ENCODE results near the gene DENND5A.
"Not testable (repeated sequence)": the region's sequence is repeated elsewhere in the genome, so short reads cannot be mapped to it uniquely, and the experiment has no call there.

Gene DENND5A

DNA sequence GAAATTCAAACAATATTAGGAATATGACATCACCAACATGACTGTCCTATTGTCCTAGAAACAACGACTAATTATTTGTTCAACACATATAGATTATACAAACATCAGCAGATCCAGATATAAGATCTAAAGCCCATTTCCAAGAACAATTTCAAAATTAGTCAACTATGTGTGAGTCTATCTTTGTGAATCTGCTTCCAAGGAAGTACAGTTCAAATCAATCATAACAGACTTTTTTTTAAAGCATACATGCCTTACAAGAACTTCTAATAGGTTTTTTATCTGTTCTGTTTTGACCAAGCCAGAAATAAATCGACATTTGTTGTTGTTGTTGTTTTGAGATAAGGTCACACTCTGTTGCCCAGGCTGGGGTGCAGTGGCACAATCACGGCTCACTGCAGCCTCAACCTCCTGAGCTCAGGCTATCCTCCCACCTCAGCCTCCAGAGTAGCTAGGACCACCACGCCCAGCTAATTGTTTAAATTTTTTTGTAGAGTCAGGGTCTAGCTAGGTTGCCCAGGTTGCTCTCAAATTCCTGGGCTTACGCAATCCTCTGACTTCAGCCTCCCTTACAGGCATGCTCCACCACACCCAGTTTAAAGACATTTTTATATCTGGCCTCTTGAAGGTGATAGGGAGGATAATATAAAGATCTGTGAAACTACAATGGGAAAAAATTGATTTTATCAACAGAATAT, 54.8 kb downstream of the DENND5A start:
- DNase-seq = no peak

- not testable (repeated sequence) for DNase-seq
Observed at GRCh38 chr11:9209604-9210003, 55.5 kb downstream of the DENND5A start.

DNA sequence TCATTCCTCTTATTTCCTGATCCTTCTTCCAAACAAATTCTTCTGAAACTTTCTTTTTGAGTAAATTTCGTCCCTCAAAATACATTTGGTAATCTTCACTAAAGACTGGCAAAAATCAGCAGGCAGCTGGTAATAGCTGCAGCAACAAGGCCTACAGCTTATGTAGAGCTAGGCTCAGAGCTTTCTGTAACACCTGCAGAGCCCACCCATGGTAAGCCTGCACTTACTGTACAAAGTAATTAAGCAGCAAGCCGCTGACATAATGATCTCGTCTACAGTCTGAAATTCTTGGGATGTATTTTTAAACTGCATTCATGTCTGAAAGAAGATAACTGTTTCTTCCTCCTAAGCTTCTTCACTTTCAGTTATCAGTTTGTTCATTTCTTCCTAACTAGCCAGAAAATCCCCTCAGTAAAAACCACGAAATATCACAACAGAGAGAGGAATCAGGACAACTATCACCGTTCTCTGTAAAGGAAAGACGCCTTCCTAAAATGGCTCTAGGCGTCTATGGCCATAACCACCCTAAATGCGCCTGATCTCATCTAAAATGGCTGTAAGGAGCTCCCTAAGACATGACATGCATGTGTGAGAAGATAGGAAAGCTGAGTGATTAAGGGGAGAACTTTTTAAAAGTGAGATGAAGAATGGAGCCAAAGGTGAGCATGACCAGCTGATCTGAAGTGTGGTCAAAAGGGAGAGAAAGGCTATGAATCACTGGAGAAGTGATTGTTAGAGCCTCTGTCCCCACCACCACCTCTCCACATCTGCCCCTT, 56.2 kb downstream of the DENND5A start:
- no peak for DNase-seq

GRCh38 chr11:9207229-9207628, 57.9 kb downstream of the DENND5A start:
- no peak for DNase-seq

- DNase-seq = no peak
Observed at GRCh38 chr11:9206496-9206895, 58.7 kb downstream of the DENND5A start.

GRCh38 chr11:9203691-9204311, 61.3 kb downstream of the DENND5A start:
- no peak for DNase-seq

- DNase-seq = no peak
Observed at GRCh38 chr11:9201372-9202162, 63.6 kb downstream of the DENND5A start.

DNA sequence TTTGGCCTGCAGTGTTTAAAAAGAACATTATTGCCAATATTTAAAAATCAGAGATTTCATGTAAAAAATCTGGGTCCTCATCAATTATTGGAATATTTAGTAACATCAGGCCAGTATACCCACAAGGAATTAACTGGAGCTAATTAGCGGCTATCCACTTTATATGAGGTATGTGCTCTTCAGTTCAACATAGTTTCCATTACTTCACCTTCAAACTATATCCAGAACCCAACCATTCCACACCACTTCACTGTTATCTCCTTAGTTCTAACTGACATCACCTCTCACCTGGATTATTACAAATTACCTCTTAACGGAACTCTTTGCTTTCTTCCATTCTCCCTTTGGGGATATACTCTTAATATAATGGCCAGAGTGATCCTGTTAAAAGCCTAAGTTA, 64.7 kb downstream of the DENND5A start:
- DNase-seq = no peak

GRCh38 chr11:9193316-9193715, 71.8 kb downstream of the DENND5A start:
- no peak for DNase-seq

GRCh38 chr11:9192561-9192960, 72.6 kb downstream of the DENND5A start:
- DNase-seq = no peak

DNA sequence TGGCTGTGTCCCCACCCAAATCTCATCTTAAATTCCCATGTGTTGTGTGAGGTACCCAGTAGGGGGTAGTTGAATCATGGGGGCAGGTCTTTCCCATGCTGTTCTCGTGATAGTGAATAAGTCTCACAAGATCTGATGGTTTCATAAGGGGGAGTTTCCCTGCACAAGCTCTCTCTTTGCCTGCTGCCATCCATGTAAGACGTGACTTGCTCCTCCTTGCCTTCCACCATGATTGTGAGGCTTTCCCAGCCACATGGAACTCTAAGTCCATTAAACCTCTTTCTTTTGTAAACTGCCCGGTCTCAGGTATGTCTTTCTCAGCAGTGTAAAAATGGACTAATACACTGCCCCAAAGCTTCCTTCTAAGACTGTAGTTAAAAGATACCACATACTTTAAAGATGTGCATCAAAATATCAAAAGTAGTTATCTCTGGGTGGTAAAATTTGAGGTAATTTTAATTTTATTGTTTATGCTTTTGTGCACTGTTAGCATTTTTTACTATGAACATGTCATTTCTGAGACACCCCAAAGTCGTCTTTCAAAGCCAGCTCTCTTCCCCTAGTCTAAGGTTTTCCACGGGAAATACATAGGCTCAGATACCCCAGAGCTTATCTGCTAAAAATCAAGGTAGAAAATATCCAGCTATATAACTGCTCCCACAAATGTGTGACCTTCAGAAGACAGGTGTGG, 74.7 kb downstream of the DENND5A start:
- DNase-seq = not testable (repeated sequence)

- DNase-seq = not testable (repeated sequence)
Observed at GRCh38 chr11:9188860-9189259, 76.3 kb downstream of the DENND5A start.

GRCh38 chr11:9187616-9188015, 77.5 kb downstream of the DENND5A start:
- no peak for DNase-seq

DNA sequence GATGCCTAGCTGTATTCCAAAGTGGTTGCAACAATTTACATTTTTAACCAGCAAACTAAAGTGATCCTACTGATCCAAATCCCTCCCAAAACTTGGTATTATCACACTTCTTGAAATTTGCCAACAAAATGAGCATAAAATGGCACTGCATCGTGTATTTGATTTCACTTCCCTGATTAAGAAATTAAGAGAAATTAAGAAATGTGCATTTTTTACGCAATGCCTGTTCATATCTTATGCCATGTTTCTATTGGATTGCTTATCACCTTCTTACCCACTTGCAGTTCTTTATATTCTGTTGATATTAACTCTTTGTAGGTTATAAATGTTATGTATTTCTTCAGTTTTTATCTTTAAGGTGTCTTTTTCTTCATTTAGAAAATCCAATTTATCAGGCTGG, 80.6 kb downstream of the DENND5A start:
- no peak for DNase-seq

- no peak for DNase-seq
Observed at GRCh38 chr11:9182180-9182871, 82.8 kb downstream of the DENND5A start.

DNA sequence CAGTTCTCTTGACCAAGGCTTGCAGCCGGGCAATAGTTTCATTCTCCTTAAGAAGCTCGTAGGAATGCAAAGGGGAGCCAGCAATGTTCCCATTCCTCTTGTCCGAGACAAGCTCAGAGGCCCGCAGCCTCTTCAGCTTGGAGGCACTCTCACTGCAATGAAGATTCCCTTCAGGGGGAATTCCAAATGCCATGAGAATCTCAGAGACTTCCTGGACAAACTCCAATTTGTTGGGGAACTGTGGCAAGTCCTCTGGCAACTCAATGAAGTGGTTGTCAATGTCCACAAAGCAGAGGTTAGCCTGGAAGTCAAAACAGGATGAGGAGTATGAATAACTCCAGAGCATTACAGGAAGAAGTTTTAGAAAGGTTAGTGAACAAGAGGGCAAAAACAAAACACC, 84.4 kb downstream of the DENND5A start:
- DNase-seq = no peak

GRCh38 chr11:9179141-9179540, 86.0 kb downstream of the DENND5A start:
- no peak for DNase-seq

DNA sequence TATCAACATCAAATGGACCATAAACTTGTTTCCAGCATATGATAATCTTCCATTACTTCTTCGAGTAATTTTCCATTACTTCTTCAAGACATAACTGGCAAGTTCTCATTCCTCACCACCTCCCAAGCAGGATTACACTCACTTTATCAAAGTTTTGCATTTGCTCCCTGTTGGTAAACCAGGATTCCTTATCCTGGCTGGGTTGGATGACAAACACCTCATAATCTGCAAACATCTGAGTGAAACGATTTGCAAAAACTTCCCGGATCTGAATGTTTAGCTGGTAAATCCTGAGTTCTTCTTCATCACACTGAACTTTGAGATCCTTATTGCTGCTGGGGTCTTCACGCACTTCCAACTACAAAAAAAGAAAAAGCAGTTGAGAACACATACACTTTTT, 86.4 kb downstream of the DENND5A start:
- no peak for DNase-seq

GRCh38 chr11:9177438-9178091, 87.6 kb downstream of the DENND5A start:
- DNase-seq = no peak

DNA sequence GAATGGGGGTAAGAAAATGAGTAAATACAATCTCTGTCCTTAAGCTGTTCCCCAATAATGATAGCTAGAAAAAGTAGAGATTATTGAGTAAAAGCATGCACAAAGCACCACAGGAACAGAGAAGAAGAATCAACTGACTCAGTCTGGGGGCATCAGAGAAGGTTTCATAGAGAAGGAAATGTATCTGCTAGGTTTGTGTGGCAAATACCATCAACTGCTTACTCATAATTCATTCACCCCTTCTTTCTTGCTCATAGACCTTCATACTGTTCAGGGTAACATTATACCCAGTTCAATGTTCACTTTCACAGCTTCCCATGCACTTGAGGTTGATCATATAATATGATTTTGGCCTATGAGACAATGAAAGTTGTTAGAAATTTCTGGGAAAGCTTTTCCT, 88.6 kb downstream of the DENND5A start:
- no peak for DNase-seq

- DNase-seq = no peak
Observed at GRCh38 chr11:9176136-9176535, 89.0 kb downstream of the DENND5A start.
